ENCODE results near the gene ATRNL1. TPM values are rescaled to one million over a fixed set of nuclear protein-coding genes. Genes with fewer than 3 reads are reported as not detected.

The ATRNL1 gene
- total RNA-seq, 2 experiments from 2014 or later = not detected

DNA sequence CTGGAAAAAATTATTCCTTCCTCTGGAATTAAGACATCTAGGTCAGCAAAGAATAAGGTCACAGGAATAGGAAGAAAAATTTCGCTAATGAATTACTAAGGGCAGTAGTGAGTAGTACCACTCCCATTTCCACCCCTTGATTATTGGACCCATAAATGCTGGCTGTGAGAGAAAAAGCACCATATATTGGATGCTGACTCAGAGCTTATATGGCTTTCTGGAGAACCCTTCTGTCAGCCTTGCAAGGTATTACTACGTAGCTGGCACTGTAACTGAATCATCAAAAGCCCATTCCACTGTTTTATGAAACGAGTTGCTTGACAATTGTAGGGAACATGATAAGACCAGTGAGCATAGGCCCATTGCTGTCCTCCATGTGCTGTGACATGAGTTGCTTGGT lies 179.3 kb downstream of the ATRNL1 start:
- no peak for TF ChIP-seq EZH2phosphoT487 (IDR thresholded peaks at IDR 0.05; ENCODE audit: borderline replicate concordance, low read depth, low read length)
- TF ChIP-seq, protein P1, sequence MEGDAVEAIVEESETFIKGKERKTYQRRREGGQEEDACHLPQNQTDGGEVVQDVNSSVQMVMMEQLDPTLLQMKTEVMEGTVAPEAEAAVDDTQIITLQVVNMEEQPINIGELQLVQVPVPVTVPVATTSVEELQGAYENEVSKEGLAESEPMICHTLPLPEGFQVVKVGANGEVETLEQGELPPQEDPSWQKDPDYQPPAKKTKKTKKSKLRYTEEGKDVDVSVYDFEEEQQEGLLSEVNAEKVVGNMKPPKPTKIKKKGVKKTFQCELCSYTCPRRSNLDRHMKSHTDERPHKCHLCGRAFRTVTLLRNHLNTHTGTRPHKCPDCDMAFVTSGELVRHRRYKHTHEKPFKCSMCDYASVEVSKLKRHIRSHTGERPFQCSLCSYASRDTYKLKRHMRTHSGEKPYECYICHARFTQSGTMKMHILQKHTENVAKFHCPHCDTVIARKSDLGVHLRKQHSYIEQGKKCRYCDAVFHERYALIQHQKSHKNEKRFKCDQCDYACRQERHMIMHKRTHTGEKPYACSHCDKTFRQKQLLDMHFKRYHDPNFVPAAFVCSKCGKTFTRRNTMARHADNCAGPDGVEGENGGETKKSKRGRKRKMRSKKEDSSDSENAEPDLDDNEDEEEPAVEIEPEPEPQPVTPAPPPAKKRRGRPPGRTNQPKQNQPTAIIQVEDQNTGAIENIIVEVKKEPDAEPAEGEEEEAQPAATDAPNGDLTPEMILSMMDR (conservative IDR thresholded peaks at IDR 0.05; ENCODE audit: low read length) = no peak
- no TSS peak for BruUV-seq (replicated peaks)
- Histone ChIP-seq H3K9me3 (ENCODE audit: low read length) (no peaks in the 10 kb centered on the region), H3K9me2 (ENCODE audit: insufficient read depth, low read length) (no peaks in the 10 kb centered on the region), H2AFZ (ENCODE audit: low read length) (no peak overlapping the region), H3K4me3 (ENCODE audit: low read depth, low read length, poor library complexity, severe bottlenecking) (no peak overlapping the region), H3K36me3 (ENCODE audit: insufficient read depth, low read length) (no peaks in the 10 kb centered on the region), H3K4me2 (ENCODE audit: low read length) (no peak overlapping the region), H3K4me1 (ENCODE audit: insufficient read depth, low read length, poor library complexity, severe bottlenecking) (no peaks in the 10 kb centered on the region), H3K27ac (ENCODE audit: low read depth, low read length, poor library complexity, severe bottlenecking) (no peak overlapping the region), H4K20me1 (ENCODE audit: insufficient read depth, low read length) (no peaks in the 10 kb centered on the region), H3K79me2 (ENCODE audit: insufficient read depth, low read depth, low read length) (no peaks in the 10 kb centered on the region)
- DNase-seq (ENCODE audit: low spot score) = no peak
- intact Hi-C loops (cut with micrococcal nuclease; ENCODE audit: unreplicated experiment) = no loop called here
- POLR2A ChIA-PET = no interaction called here
- CTCF ChIA-PET (ENCODE audit: unreplicated experiment) = no interaction called here

DNA sequence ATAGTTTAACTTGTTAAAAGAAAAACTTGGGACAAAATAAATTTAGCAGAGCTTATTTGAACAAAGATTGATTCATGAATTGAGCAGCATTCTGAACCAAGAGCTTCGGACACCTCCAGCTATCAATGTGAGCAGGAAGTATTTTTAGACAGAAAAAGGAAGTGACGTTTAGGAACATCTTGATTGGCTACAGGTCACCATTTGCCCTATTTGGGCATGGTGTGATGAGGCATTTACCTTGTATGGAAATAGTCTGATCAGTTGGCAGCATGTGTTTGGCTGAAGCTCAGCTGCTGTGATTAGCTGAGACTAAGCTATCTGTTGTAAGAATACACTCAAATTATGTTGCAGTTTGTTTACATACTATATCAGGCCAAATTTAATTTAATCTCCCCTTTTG lies 185.1 kb downstream of the ATRNL1 start:
- POLR2A ChIA-PET = interaction anchor here (1.4 kb wide), 1 partner anchor 18 kb away, joined by 3 read pairs; no protein-coding TSS in a partner anchor
- no peaks in the 10 kb centered on the region for H3K79me2 ChIP-seq (ENCODE audit: insufficient read depth, low read depth, low read length)
- H3K9me2 ChIP-seq (ENCODE audit: insufficient read depth, low read length) = no peaks in the 10 kb centered on the region
- H3K36me3 ChIP-seq (ENCODE audit: insufficient read depth, low read length) = no peaks in the 10 kb centered on the region
- BruUV-seq (replicated peaks) = no TSS peak
- no peak overlapping the region for H3K4me3 ChIP-seq (ENCODE audit: low read depth, low read length, poor library complexity, severe bottlenecking)
- H2AFZ ChIP-seq (ENCODE audit: low read length) = peak overlapping the region; percentile 51
- no peak overlapping the region for H3K4me2 ChIP-seq (ENCODE audit: low read length)
- peak; percentile 2 for DNase-seq (ENCODE audit: low spot score)
- H3K27ac ChIP-seq (ENCODE audit: low read depth, low read length, poor library complexity, severe bottlenecking) = no peak overlapping the region
- TF ChIP-seq, protein P1 (conservative IDR thresholded peaks at IDR 0.05; ENCODE audit: low read length) = no peak
- no peak for TF ChIP-seq EZH2phosphoT487 (IDR thresholded peaks at IDR 0.05; ENCODE audit: borderline replicate concordance, low read depth, low read length)
- no peaks in the 10 kb centered on the region for H3K9me3 ChIP-seq (ENCODE audit: low read length)
- intact Hi-C loops (cut with micrococcal nuclease; ENCODE audit: unreplicated experiment) = no loop called here
- H4K20me1 ChIP-seq (ENCODE audit: insufficient read depth, low read length) = no peaks in the 10 kb centered on the region
- CTCF ChIA-PET (ENCODE audit: unreplicated experiment) = no interaction called here
- no peaks in the 10 kb centered on the region for H3K4me1 ChIP-seq (ENCODE audit: insufficient read depth, low read length, poor library complexity, severe bottlenecking)

DNA sequence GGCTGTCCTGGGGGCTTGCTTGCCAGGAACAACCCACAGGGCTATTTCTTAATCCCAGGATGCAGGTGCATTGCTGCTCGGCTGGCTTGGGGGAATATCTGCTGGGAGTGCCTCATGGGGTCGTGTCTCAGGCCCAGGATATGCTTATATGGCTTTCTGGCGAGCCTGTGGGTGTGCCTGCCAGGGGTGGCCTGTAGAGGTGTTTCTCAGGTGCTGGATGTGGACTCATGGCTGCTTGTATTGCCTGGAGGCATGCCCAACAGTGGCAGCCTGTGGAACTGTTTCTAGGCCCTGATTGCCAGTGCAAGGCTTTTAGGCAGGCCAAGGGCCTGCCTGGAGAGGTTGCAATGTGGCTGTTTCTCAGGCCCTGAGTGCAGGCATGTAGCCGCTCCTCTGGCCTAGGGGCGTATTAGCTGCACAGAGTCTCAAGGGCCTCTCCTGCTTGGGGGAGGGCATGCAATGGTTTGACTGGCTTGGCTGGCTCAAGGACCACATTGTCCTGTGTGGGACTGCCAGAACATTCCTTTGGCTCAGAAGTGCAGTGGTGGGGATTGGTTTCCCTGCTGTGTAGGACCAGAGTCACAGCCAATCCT lies 202.1 kb downstream of the ATRNL1 start:
- H4K20me1 ChIP-seq (ENCODE audit: insufficient read depth, low read length) = no peaks in the 10 kb centered on the region
- ChIA-PET POLR2A (no interaction called here), CTCF (ENCODE audit: unreplicated experiment) (no interaction called here)
- TF ChIP-seq EZH2phosphoT487 (IDR thresholded peaks at IDR 0.05; ENCODE audit: borderline replicate concordance, low read depth, low read length) = no peak
- H3K4me1 ChIP-seq (ENCODE audit: insufficient read depth, low read length, poor library complexity, severe bottlenecking) = no peaks in the 10 kb centered on the region
- no peak overlapping the region for H3K4me2 ChIP-seq (ENCODE audit: low read length)
- no peaks in the 10 kb centered on the region for H3K36me3 ChIP-seq (ENCODE audit: insufficient read depth, low read length)
- intact Hi-C loops (cut with micrococcal nuclease; ENCODE audit: unreplicated experiment) = no loop called here
- H3K9me3 ChIP-seq (ENCODE audit: low read length) = no peaks in the 10 kb centered on the region
- no peak overlapping the region for H2AFZ ChIP-seq (ENCODE audit: low read length)
- DNase-seq (ENCODE audit: low spot score) = no peak
- H3K4me3 ChIP-seq (ENCODE audit: low read depth, low read length, poor library complexity, severe bottlenecking) = no peak overlapping the region
- H3K9me2 ChIP-seq (ENCODE audit: insufficient read depth, low read length) = no peaks in the 10 kb centered on the region
- no peak overlapping the region for H3K27ac ChIP-seq (ENCODE audit: low read depth, low read length, poor library complexity, severe bottlenecking)
- H3K79me2 ChIP-seq (ENCODE audit: insufficient read depth, low read depth, low read length) = no peaks in the 10 kb centered on the region
- BruUV-seq (replicated peaks) = no TSS peak
